Muscle layer of colon (tissue), 2 donors: ENCODE results near the gene TESPA1.

Experiments
- H3K27ac ChIP-seq: one replicate; pipeline ENCODE4 v1.7.0; 2013; ENCODE audit warnings: low read depth, mild to moderate bottlenecking, low read length, moderate library complexity
- H3K27me3 ChIP-seq, 2 donors: one replicate each; pipeline ENCODE4 v1.7.0; 2013; ENCODE audit warnings: low read length in 2 of 2, mild to moderate bottlenecking in 2 of 2; ENCODE audit not compliant: insufficient read depth in 2 of 2, control insufficient read depth in 1 of 2
- H3K36me3 ChIP-seq: one replicate; pipeline ENCODE4 v1.7.0; 2013; ENCODE audit warnings: mild to moderate bottlenecking, low read length; ENCODE audit not compliant: insufficient read depth
- H3K4me1 ChIP-seq: one replicate; pipeline ENCODE4 v1.7.0; 2013; ENCODE audit warnings: mild to moderate bottlenecking, low read length; ENCODE audit not compliant: insufficient read depth
- H3K4me3 ChIP-seq, 2 donors: one replicate each; pipeline ENCODE4 v1.7.0; 2013; ENCODE audit warnings: low read length in 2 of 2, low read depth in 1 of 2, mild to moderate bottlenecking in 1 of 2, moderate library complexity in 1 of 2
- H3K9ac ChIP-seq: one replicate; pipeline ENCODE4 v1.7.0; 2013; ENCODE audit warnings: low read length
- H3K9me3 ChIP-seq: one replicate; pipeline ENCODE4 v1.7.0; 2013; ENCODE audit warnings: mild to moderate bottlenecking, low read length
- donor health status: abdominal sarcoma.
- donor health status: Adenocarcinoma of cecum.

The TESPA1 gene

DNA sequence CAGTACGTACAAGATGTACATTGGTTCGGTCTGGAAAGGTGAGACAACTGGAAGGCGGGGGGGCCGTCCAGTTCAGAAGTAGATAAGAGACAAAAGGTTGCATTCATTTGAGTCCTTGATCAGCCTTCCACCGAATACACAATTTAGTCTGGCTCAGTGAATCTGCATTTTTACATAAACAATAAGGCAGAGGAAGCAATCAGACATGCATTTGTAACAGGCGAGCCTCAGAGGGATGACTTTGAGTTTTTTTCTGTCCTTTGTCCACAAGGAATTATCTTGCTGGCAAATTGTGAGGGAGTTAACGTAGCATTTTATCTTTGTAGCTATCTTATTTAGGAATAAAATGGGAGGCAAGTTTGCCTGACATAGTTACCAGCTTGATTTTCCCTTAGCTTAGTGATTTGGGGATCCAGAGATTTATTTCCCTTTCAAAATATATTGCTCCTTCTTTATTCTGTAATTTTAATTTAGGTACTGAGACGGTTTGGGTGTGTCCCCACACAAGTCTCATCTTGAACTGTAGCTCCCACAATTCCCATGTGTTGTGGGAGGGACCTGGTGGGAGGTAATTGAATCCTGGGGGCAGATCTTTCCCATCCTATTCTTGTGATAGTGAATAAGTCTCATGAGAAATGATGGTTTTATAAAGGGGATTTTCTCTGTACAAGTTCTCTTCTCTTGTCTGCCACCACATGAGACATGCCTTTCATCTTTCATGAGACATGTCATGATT, 59.4 kb downstream of the TESPA1 start:
- Histone ChIP-seq H3K9me3 (no peaks in the 10 kb centered on the region), H3K9ac (no peak overlapping the region), H3K36me3 (no peaks in the 10 kb centered on the region), H3K27me3 (no peaks in the 10 kb centered on the region), H3K4me3 (no peak overlapping the region), H3K4me1 (no peaks in the 10 kb centered on the region), H3K27ac (no peak overlapping the region)

DNA sequence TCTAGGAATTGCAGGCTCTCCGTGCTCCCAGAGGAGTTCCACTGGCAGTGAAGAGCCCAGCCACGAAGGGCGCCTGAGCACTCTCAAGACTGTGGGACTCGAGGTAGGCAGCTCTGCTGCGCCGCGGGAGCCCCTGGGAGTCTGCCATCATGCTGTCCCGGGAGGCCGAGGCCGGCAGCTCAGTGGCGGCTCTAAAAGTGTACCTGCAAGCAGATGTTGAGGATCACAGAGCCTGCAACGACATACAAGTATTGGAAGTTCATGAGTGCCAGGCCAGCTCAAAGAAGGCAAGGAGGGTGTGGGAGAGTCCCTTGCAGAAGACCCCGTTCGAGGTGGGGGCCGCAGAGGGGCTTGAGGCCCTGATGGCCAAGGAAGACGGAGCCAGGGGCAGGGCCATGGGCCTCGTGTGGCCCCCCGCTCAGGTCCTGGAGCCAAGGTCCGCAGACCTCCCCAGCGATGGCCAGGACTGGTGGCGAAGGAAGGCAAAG, 67.5 kb downstream of the TESPA1 start:
- H3K4me3 ChIP-seq: no peak overlapping the region
- no peaks in the 10 kb centered on the region for H3K4me1 ChIP-seq
- no peak overlapping the region for H3K9ac ChIP-seq
- H3K27ac ChIP-seq: no peak overlapping the region
- H3K36me3 ChIP-seq: no peaks in the 10 kb centered on the region
- no peaks in the 10 kb centered on the region for H3K9me3 ChIP-seq
- H3K27me3 ChIP-seq: no peaks in the 10 kb centered on the region
